ENCODE results near the gene TUBB1.

DNA sequence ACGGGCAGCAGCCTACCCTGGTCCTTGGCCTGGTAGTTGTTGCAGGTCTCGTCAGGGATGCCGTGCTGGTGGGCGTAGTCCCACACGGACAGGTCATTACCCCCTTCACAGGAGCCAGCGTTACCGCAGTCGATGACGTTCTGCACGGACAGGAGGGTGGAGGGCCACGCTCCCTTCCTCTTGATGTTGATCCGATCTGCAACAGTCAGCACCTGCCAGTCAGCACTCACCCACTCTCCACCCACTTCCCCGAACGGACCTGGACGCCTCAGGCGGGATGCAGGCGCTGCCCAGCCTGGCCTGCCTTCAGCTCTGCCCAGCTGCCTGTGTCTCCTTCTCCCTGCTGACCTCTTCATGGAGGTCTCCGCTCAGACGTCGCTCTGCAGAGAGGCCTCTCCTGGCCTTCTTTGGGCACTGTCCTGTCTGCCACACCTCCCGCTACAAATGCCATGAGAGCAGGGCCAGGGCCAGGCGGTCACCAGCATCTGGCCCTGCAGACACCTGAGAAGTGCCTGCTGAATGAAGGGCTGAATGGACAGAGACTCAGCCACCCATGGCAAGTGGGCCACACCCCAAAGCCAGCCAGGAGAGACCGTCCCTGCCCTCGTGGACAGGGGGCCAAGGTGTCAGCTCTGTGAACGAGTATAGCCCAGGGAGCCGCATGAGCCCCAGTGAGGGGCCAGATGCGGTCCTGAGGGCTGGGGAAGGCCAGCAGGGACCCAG is 17.6 kb upstream of the TUBB1 start:
- TF ChIP-seq EZH2 (IDR thresholded peaks at IDR 0.05; ENCODE audit: low read length): no peak
- TF ChIP-seq, protein P1, sequence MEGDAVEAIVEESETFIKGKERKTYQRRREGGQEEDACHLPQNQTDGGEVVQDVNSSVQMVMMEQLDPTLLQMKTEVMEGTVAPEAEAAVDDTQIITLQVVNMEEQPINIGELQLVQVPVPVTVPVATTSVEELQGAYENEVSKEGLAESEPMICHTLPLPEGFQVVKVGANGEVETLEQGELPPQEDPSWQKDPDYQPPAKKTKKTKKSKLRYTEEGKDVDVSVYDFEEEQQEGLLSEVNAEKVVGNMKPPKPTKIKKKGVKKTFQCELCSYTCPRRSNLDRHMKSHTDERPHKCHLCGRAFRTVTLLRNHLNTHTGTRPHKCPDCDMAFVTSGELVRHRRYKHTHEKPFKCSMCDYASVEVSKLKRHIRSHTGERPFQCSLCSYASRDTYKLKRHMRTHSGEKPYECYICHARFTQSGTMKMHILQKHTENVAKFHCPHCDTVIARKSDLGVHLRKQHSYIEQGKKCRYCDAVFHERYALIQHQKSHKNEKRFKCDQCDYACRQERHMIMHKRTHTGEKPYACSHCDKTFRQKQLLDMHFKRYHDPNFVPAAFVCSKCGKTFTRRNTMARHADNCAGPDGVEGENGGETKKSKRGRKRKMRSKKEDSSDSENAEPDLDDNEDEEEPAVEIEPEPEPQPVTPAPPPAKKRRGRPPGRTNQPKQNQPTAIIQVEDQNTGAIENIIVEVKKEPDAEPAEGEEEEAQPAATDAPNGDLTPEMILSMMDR (optimal IDR thresholded peaks at IDR 0.05 in 1 of 3, IDR thresholded peaks at IDR 0.05 in 1 of 3, conservative IDR thresholded peaks at IDR 0.05 in 1 of 3; ENCODE audit: extremely low read depth in 1 of 3, insufficient read depth in 2 of 3, low read length in 3 of 3): no peak

Data from keratinocyte (primary cell).